Hepatic stellate cell (primary cell): ENCODE data around the gene TSPAN11.
A peak's percentile ranks its signal among the peaks of the same experiment; 100 is the strongest.

Experiments used
- DNase-seq: peaks from one replicate; pipeline ENCODE4 v3.0.0; 2011; ENCODE audit warnings: low spot score

TSPAN11 gene

DNA sequence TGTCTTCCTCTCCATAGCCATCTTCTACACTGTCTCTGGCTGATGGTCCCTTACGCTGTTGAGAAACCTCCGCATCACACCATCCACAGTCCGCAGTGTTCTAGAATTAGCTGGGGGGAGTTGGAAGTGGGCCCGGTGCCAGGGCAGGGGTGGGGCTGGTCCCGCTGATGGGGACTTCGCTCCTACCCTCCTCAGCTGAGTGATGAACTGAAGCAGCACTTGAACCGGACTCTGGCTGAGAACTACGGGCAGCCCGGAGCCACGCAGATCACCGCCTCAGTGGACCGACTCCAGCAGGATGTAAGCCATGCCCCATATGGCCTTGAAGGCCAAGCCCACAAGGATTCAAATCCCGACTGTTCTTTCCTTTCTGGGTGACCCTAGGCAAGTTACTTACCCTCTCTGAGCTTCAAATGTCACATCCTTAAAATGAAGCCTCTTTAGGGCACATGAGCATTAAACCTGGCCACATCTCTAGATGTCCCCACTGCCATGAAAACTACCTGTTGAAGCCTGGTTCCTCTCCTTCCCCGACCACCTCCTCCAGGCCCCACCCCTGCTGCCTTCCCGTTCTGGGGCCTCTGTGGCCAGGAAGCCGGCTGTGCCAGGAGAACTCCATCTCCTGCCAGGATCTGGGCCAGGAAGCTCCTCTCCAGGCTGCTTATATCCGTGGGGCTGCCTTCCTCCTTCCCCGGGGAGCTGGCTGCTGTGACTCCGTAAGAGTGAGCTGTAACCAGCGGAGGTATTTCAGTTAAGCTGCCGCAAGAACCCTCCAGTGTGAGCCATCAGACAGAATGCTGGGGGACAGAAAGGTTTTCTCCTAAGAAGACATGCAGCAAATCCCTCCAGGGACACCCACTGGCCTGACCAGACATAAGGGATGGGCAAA, 53.1 kb downstream of the TSPAN11 start:
- DNase-seq: no peak

DNA sequence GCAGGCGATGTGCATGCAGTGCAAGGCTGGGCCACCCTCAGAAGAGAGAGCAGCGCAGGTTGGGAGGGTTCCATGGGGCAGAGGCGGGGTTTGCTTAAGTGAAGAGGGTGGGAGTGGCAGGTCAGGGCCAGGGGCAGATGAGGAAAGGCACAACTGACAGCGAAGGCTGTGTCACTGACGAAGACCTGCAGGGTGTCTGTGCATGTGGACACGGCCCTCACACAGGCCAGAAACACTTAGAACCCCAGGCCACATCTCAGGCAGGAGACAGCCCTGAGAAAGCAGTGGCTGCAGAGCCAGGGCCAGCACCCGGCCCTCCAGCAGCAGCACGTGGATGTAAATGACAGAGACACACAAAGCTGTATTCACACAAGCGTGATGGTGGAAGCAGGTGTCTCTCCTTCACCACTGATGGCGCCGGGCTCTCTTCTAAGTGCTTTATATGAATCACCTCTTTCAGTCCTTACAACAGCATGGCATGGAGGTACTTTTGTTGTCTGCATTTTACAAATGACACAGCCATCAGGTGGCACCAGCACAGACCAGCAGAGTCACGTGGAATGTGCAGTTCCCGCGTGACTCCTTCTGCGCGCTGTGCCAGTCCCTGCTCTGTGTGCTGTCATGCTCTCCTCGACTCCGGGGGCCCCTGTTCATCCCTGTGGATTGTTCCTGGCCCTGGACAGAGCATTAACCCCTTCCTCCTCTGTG, 54.6 kb downstream of the TSPAN11 start:
- no peak for DNase-seq

DNA sequence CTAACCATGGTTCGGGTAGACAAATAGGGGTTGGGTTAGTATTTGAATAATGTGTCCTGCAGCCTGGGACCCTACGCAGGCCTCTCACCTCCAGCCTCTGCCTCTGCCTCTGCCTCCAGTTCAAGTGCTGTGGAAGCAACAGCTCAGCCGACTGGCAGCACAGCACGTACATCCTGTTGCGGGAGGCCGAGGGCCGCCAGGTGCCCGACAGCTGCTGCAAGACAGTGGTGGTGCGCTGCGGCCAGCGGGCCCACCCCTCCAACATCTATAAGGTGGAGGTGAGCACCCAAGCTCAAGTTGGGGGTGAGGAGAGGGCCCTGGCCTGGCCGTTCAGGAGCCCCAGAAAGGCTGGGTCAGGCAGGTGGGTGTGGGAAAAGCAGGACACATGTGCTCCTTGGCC, 55.9 kb downstream of the TSPAN11 start:
- DNase-seq: no peak

DNA sequence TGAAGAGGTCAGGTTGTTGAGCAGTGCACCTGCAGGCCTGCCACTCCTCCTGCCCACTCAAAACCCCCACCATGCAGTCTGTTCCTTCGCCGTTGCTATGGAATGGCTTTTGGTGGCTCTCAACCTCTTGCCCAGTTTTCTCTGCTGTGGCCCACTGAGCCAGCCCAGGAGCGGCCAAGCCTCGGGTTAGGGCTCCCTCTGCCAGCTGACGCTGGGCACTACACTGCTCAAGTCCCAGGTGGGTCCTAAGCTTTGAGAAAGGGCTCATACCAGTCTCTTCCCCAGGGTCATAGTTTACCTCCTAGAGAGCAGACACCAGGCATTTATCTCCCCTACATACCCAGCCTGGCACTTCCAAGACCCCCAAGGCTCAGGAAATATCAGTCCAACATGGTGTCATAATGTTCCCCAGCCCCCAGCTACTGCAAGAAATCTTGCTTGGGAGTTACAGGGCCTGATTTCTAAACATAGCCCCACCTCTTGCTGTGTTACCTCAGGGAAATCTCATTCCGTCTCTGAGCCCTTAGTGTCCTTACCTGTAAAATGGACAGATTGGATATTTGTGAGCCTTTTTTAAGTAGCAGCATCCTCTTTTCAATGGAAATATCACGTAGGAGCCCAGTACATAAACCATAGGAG, 59.4 kb downstream of the TSPAN11 start:
- peak; percentile 79 for DNase-seq

DNA sequence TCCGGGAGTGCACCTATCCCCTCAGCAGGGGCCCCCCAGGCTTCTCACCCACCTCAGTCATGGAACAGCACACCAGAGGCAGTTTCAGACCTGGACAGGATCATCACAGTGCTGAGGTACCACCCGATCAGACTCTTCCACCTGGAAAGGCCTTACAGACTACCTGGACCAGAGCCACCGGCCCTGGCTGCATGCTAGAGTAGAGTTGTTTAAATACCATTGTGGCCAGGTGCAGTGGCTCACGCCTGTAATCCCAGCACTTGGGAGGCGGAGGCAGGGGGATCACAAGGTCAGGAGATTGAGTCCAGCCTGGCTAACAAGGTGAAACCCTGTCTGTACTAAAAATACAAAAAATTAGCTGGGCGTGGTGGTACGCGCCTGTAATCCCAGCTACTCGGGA, 61.5 kb downstream of the TSPAN11 start:
- DNase-seq: no peak

DNA sequence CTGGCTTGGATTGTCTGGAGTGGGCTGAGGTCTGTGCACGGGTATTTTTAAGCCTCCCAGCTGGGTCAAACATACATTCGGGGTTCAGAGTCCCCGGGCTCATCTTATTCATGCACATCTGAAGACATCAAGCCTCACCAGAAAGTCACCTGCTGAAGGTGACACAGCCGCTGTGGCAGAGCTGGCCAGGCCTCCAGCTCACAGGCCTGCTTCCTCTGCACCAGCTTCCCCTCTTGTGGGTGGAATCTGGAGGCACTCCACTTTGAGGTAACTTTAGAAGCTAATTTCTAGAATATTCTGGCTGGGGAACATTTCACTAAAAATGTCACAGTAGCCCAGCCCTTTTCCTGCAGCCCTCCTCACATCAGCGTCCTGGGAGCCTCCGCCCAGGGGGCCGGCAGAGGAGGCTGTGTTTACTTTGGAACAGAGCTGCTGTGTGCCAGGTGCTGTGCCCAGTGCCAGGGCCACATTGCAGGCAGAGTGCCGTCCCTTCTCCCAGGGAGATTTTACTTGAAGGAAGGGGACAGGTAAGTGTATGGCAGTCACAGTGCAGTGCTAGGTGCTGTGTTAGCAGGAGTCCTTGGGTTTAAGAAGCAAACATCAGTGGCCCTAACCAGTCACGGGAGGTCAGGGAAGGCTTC, 62.2 kb downstream of the TSPAN11 start:
- DNase-seq: no peak

DNA sequence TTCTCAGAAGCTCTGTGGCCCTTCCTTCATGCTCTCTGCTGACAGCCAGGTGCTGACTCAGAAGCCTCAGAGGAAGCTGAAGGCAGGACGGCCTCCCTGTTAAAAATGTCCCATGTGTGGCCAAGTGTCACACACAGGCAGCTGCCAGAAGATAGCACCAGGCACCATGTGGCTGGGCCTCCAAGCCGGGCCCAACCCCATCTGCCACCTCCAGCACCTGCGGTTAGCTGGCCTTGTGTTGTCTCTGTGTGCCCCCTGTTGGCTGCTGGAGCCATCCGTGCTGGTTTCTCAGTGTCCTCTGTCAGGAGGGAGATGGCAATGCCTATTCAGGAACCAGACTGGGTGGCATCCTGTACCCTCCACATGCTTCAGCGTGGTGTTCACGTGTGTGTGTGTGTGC, 63.2 kb downstream of the TSPAN11 start:
- DNase-seq: no peak

DNA sequence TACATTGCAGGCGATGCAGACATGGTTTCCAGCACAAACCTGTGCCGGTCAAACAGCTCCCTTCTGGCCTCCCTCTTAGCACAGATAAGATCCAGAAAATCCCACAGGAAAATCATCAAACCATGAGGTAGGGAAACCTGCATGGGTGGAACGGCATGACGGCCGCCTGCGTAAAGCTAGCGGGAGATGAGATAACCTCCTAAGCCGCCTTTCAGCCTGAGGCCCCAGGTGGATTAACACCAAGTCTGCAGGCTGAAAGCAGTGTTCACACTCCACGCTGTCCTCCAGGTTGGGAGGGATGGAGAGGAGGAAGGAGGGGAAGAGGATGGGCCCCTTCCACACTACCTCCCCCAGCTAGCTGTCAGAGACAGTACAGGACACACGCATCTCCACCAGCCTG, 63.8 kb downstream of the TSPAN11 start:
- no peak for DNase-seq

DNA sequence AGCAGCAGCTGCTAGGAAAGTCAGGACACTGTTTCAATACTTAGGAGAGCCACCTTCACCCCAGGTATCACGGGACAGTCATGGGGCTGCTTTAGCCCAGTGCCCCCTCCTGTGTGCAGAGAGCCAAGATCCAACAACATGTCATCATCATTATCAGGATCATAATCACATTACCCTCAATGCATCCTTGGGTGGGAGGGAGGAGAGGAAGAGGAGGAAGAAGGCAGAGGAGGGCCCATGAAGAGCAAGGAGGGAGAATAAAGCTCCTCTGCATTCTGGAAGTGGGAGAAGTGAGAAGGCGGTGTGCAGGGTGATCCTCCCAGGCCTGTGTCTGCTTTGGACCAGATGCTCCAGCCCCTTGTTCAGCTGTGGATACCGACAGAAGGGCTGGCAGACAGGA, 64.2 kb downstream of the TSPAN11 start:
- no peak for DNase-seq

DNA sequence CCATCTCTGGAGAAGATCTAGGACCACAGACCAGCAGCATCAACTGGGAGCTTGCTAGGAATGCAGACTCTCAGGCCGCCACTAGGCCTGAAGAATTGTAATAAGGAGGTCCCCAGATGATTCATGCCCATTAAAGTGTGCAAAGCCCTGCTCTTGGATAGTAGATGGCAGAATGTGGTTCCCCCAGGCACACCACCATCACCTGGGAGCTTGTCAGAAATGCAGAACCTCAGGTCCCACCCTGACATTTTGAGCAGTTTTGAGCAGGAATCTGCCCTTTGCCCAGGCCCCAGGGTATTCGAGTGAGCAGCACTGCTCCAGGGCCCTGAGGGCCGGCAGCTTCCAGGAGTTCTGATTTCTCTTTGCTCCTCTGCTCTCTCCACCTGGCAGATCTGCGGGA, 64.9 kb downstream of the TSPAN11 start:
- no peak for DNase-seq

DNA sequence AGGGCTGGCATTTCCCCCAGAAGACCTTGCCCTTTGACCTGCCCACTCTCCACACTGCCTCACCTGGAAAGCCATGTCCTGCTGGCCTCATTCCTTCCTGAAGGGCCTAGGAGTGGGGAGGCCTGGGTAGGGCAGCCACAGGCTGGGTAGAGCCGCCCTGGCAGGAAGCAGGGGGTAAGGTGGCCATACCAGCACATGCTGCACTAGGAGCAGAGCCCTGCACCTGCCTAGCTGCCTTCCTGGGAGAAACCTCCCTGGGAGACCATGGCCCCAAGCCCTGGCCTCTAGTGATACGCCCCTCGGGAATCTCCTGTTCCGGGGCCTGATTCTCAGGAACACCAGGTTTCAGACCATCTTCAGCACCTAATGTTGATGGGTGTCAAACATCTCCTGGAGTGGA, 65.8 kb downstream of the TSPAN11 start:
- no peak for DNase-seq

DNA sequence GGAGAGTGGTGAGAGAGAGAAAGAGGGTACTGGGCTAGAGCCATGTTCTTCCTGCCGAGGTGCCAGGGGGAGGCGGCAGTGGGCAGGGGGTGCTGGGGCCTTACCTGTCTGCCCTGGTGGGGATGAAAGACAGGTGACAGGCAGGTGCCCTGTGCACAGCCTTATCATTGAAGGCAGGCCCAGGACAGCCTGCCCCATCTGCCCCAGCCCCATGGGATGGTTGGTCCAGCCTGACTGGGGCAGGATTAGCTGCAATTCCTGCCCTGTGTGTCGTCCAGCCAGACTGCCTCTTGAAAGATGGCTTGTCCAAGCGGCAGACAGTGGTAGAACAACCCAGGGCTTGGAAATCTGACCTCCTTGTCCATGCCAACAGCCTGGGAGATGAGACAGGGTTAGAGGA, 67.2 kb downstream of the TSPAN11 start:
- no peak for DNase-seq

DNA sequence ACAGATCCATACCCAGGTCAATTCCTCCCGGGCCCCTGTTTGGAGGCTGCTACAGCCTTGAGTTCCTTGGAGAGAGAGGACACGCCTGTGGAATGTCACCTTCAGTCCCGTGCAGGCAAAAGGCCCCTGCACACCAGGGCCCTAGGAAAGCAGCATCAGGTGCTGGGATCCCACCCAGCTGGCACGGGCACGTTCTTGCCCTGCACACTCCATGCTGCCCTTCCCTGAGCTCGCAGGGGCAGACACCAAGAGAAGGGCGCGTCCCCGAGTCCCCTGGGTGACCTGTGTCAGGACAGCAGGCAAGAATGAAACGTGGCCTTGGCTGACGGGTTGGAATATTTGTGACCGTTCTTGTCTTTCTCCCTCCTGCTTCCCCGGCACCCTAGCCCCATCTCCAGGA, 67.7 kb downstream of the TSPAN11 start:
- no peak for DNase-seq

DNA sequence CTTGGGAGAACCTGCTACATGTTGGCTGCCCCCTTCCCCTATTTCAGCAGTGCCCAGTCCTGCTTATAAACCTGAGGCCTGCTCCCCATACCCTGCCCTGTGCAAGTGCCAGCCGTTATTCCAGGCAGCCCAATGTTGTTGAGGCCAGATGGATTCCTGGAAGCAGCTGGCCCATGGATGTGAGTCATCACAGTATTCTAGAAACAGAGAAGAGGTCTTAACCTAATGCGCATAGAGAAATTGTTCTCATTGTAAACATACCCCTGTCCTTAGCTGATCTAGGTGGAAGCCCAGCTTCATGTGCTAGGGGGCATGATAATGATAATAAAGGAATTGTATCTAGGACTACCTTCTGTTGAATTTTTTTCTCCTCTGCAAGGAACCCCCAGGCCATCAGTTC, 69.7 kb downstream of the TSPAN11 start:
- DNase-seq: no peak

DNA sequence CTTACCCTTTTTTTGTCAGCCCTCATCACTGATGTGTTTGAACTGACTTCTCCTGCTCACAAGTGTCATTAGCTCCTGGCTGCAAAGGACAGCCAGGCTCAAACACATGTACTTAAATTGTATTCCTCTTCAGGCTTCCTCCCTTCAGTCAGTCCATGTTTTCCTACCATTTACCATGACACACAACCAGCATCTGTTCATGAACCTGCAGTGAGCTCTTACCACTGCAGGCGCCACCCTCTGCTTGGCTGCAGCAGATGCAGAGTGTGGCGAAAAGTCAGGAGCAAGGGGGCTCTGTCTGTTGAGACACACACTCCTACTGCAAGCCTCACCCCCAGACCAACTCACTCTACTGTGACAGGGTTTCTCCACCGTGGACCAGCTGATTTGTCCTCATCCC, 70.2 kb downstream of the TSPAN11 start:
- DNase-seq: no peak

DNA sequence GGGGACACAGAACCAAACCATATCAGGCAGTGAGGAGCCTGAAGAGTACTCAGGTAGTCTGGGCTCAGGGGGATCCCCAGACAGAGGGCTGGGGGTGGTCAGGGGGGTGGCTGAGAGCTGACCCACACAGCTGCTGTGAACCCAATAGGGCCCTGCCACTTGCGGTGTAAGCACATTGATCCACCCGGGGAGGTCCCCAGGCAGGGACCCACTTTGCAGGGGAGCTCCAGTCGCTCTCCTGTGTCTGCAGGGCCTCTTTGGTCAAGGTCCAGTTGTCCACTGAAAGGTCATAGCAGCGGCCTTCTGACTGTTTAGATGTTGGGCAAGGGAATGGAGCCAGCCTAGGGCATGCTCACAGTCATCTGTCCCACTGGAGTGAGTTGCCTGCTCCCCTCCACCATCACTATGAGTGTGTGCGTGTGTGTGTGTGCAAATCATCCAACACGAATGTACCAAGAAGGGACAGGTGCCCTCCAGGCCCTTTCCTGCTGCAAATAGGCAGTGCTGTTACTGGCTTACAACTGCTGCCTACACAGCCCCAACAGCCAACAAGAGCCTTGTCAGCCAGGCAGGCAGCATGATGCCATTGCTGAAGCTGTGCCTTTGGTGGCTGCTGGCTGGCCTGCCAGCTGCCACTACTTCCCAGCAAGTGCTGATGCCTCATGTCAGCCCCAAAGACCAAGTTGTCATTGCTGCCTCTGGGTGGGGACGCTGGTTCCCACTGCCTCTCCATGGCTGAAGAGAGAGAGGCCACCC, 71.3 kb downstream of the TSPAN11 start:
- no peak for DNase-seq

DNA sequence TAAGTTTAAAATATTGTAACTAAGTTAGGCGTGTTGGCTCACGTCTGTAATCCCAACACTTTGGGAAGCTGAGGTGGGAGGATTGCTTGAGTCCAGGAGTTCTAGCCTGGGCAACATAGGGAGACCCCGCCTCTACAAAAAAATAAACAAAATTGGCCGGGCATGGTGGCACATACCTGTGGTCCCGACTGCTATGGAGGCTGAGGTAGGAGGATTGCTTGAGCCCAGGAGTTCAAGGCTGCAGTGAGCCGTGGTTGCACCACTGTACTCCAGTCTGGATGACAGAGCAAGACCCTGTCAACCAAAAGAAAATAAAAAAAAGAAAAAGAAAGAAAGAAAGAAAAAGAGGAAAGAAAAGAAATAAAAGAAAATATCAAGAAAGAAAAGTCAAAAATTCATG, 72.5 kb downstream of the TSPAN11 start:
- no peak for DNase-seq

DNA sequence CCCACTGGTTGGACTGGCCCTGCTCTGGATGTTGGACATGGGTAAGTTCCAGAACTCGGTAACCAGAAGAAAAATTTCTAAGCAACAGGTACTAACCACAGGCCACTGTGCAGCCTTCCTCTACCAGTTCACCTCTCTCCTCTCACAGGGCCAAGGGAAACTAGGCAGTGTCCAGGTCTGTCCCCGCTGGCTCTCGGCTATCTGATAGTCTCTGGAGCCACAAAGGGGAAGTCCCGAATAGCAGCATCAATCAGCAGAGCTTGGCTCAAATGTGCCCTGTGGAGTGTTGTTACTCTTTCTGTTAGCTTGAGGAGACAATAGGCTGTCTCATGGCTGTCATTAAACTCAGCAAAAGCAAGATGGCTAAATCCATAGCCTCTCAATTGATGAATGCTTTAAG, 73.2 kb downstream of the TSPAN11 start:
- no peak for DNase-seq

DNA sequence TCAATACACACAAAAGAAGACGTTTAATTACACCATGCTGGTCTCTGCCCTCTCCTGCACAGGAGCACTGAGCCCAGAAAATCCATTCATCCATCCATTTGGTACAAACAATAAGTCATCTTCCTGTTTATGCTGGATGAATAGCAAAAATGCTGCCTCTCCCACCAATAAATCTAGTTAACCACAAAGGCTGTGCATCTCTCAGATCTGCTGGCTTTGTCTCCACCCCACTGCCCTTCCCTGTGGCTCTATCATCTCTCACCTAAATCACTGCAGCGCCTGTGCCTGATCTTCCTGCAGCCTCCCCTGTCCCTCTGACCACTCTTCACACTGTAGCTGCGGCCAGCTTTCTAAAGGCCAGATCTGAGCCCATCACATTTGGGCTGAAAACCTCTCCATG, 74.2 kb downstream of the TSPAN11 start:
- DNase-seq: no peak

DNA sequence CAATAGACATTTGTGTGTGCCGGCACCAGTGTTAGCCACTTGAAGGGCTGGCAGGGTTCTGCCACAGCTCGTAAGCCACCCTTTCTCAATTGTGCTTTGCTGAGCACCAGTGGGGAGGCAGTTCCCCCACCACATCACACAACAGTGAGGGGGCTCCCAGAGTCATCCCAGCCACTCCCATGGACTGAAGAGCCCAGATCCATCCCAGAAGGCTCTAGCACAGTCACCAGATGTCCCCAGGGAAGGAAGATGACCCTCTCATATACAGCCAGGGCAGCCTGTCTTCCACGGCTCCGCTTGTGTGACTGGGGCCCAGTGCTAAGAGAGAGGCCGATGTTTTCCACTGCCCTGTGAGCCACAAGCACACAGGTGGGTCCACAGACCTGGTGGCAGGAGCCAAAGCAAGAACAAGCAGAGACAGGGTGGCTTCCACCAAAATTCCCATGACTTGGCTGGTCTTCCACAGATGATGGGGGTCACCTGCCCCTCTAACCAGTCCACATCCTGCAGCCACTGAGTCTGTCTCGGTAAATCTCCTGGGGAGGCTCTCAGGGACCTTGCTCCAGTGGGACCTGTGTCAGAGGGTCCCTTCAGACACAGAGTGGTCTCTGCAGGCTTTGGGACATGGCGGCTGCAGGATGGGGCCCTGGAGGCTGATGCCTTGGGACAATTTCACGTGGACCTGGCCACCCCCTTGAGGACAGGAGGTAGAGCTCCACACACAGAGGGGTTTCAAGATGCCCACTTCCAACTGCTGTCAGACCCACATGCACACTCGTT, 75.2 kb downstream of the TSPAN11 start:
- no peak for DNase-seq

DNA sequence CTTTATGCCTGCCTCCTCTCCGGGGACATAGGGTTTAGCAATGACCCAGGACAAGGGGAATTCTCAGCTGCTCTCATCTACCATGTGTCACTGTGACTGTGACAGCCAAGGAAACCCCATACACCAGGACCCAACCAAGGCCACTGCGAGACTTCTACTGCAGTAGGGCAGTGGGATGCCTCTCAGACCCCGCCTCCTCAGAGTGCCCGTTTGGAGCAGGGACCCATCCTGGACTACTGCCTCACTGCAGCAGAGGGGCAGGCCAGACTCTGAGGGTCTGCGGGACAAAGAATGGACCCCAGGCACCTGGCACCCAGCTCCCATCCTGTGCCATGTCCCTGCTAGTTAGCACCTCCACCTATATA, 75.8 kb downstream of the TSPAN11 start:
- no peak for DNase-seq
